H1 (cell line): ENCODE data around the gene MAP6. TPM values are rescaled to one million over a fixed set of nuclear protein-coding genes. Genes with fewer than 3 reads are reported as not detected.

Experiments
- CTCF ChIA-PET: fragments of 300-600 bp; sonication (Branson Sonifier 250); formaldehyde crosslinking; loops from one replicate; lab custom pipeline; 2021; ENCODE audit not compliant: partially characterized antibody; lab: Charles Lee
- POLR2A ChIA-PET: fragments of 300-600 bp; sonication (Branson Sonifier 250); formaldehyde crosslinking; loops from one replicate; lab custom pipeline; 2021; ENCODE audit warnings: inconsistent platforms; ENCODE audit not compliant: partially characterized antibody; lab: Charles Lee
- DNase-seq, 2 experiments: peaks; one replicate each; pipeline versions ENCODE4 v3.0.0 to v3.0.0-alpha.2; 2010 to 2022; ENCODE audit warnings: low spot score in 2 of 2, low read depth in 1 of 2, mixed read lengths in 1 of 2
- FAIRE-seq: peaks from 2 replicates; lab custom pipeline; 2011; peaks lifted over from hg19 to GRCh38; lab: Jason Lieb, UNC
- H2AFZ ChIP-seq: 2 replicates; pipeline ENCODE4 v1.8.1; 2012; ENCODE audit warnings: low read length, inconsistent platforms
- H2AK5ac ChIP-seq: 2 replicates; pipeline ENCODE4 v1.6.1; 2013; ENCODE audit warnings: low read depth, low read length
- H2BK120ac ChIP-seq: replicated peaks from 2 replicates; pipeline ENCODE3; 2013; ENCODE audit warnings: low read depth, low read length, inconsistent platforms
- H2BK12ac ChIP-seq: 2 replicates; pipeline ENCODE4 v1.6.1; 2013; ENCODE audit warnings: low read depth, low read length
- H2BK15ac ChIP-seq: 2 replicates; pipeline ENCODE4 v1.6.1; 2013; ENCODE audit warnings: low read length
- H2BK20ac ChIP-seq: 2 replicates; pipeline ENCODE4 v1.6.1; 2013; ENCODE audit warnings: low read length
- H2BK5ac ChIP-seq: 2 replicates; pipeline ENCODE4 v1.6.1; 2013; ENCODE audit warnings: low read depth, low read length
- H3K14ac ChIP-seq: 2 replicates; pipeline ENCODE4 v1.6.1; 2013; ENCODE audit warnings: inconsistent platforms; ENCODE audit not compliant: insufficient read length
- H3K18ac ChIP-seq: 2 replicates; pipeline ENCODE4 v1.6.1; 2013; ENCODE audit warnings: low read length; ENCODE audit errors: extremely low read depth
- H3K23ac ChIP-seq: 2 replicates; pipeline ENCODE4 v1.6.1; 2013; ENCODE audit warnings: inconsistent platforms; ENCODE audit not compliant: insufficient read length
- H3K23me2 ChIP-seq: 2 replicates; pipeline ENCODE4 v1.6.1; 2013; ENCODE audit warnings: low read depth, low read length
- H3K27ac ChIP-seq: 2 replicates; pipeline ENCODE4 v1.6.1; 2011; ENCODE audit warnings: low read depth, low read length, inconsistent platforms
- H3K27me3 ChIP-seq, 4 experiments: replicated peaks in 1 of 4; 1 replicate in 1 of 4; 2 replicates in 3 of 4; pipeline versions ENCODE4 v1.6.1 to v1.8.1; 2011 to 2013; ENCODE audit warnings: low read length in 3 of 4, mild to moderate bottlenecking in 3 of 4, inconsistent platforms in 2 of 4, mixed read lengths in 2 of 4, moderate library complexity in 1 of 4; ENCODE audit not compliant: control insufficient read depth in 3 of 4, insufficient read depth in 3 of 4; ENCODE audit errors: extremely low read depth in 1 of 4
- H3K36me3 ChIP-seq, 4 experiments: 2 replicates each; pipeline versions ENCODE4 v1.6.1 to v1.8.1; 2011 to 2013; ENCODE audit warnings: mild to moderate bottlenecking in 4 of 4, low read length in 3 of 4, moderate library complexity in 2 of 4, control low read depth in 1 of 4, inconsistent platforms in 1 of 4; ENCODE audit not compliant: insufficient read depth in 4 of 4, control insufficient read depth in 2 of 4
- H3K4ac ChIP-seq: replicated peaks from 2 replicates; pipeline ENCODE3; 2013; ENCODE audit warnings: low read length, low read depth, mixed read lengths, inconsistent platforms; ENCODE audit not compliant: insufficient read length
- H3K4me1 ChIP-seq, 4 experiments: replicated peaks in 1 of 4; 1 replicate in 1 of 4; 2 replicates in 3 of 4; pipeline versions ENCODE4 v1.6.1 to v1.8.1; 2011 to 2013; ENCODE audit warnings: low read length in 3 of 4, inconsistent platforms in 2 of 4, mixed read lengths in 1 of 4; ENCODE audit not compliant: insufficient read depth in 4 of 4, control insufficient read depth in 3 of 4
- H3K4me2 ChIP-seq, 2 experiments: 2 replicates each; pipeline versions ENCODE4 v1.6.1 to v1.8.1; 2011 to 2013; ENCODE audit warnings: low read depth in 2 of 2, low read length in 2 of 2, control low read depth in 1 of 2, inconsistent platforms in 1 of 2, mild to moderate bottlenecking in 1 of 2; ENCODE audit not compliant: insufficient read depth in 1 of 2
- H3K4me3 ChIP-seq, 4 experiments: fragments of 200-600, 300-600 bp in 1 of 4; sonication (generic), shearing (Covaris generic), sonication (Bioruptor Twin) in 1 of 4; 2 replicates each; pipeline versions ENCODE4 v1.5.1 to v1.8.1; 2011 to 2016; ENCODE audit warnings: low read length in 4 of 4, low read depth in 3 of 4, control low read depth in 2 of 4, inconsistent platforms in 2 of 4, mild to moderate bottlenecking in 2 of 4, mixed read lengths in 1 of 4, moderate library complexity in 1 of 4; ENCODE audit not compliant: insufficient read depth in 2 of 4; ENCODE audit errors: extremely low read depth in 1 of 4
- H3K56ac ChIP-seq: replicated peaks from 2 replicates; pipeline ENCODE3; 2013; ENCODE audit warnings: low read depth, mild to moderate bottlenecking, mixed read lengths, low read length, inconsistent platforms; ENCODE audit not compliant: insufficient read length
- H3K79me1 ChIP-seq: 2 replicates; pipeline ENCODE4 v1.6.1; 2013; ENCODE audit warnings: low read depth, low read length, control low read depth
- H3K79me2 ChIP-seq, 2 experiments: 2 replicates each; pipeline versions ENCODE4 v1.6.1 to v1.8.1; 2012 to 2013; ENCODE audit warnings: low read length in 2 of 2, mild to moderate bottlenecking in 2 of 2, inconsistent platforms in 1 of 2; ENCODE audit not compliant: insufficient read depth in 2 of 2, control insufficient read depth in 1 of 2
- H3K9ac ChIP-seq, 4 experiments: replicated peaks in 1 of 4; 1 replicate in 1 of 4; 2 replicates in 3 of 4; pipeline versions ENCODE4 v1.6.1 to v1.8.1; 2011 to 2013; ENCODE audit warnings: low read depth in 3 of 4, low read length in 3 of 4, control low read depth in 2 of 4, mild to moderate bottlenecking in 2 of 4, moderate library complexity in 2 of 4, inconsistent platforms in 1 of 4; ENCODE audit errors: extremely low read depth in 1 of 4
- H3K9me3 ChIP-seq, 2 experiments: 2 replicates each; pipeline versions ENCODE4 v1.6.1 to v1.8.1; 2012 to 2013; ENCODE audit warnings: mild to moderate bottlenecking in 2 of 2, moderate library complexity in 2 of 2, control low read depth in 1 of 2, inconsistent platforms in 1 of 2, low read depth in 1 of 2, low read length in 1 of 2, mixed read lengths in 1 of 2; ENCODE audit not compliant: insufficient read depth in 2 of 2
- H4K20me1 ChIP-seq, 2 experiments: replicated peaks in 1 of 2; 2 replicates each; pipeline versions ENCODE3 to v1.8.1; 2011 to 2013; ENCODE audit warnings: inconsistent platforms in 2 of 2, low read length in 2 of 2, mild to moderate bottlenecking in 1 of 2; ENCODE audit not compliant: insufficient read depth in 2 of 2, control insufficient read depth in 1 of 2
- H4K5ac ChIP-seq: 2 replicates; pipeline ENCODE4 v1.6.1; 2013; ENCODE audit warnings: low read length, low read depth, mixed read lengths, inconsistent platforms; ENCODE audit not compliant: insufficient read length
- H4K8ac ChIP-seq: 2 replicates; pipeline ENCODE4 v1.8.0; 2013; ENCODE audit warnings: mild to moderate bottlenecking, moderate library complexity, low read length, inconsistent platforms; ENCODE audit not compliant: insufficient read depth; ENCODE audit errors: extremely low read depth
- H4K91ac ChIP-seq: replicated peaks from 2 replicates; pipeline ENCODE3; 2013; ENCODE audit warnings: low read length, mixed read lengths, inconsistent platforms; ENCODE audit not compliant: insufficient read length
- CHD1 ChIP-seq: IDR thresholded peaks from 2 replicates; pipeline ENCODE4 v1.6.1; 2012; ENCODE audit warnings: low read depth, low read length, improper control_type of control experiment
- CTBP2 ChIP-seq: IDR thresholded peaks from 2 replicates; pipeline ENCODE4 v1.7.0; 2011; ENCODE audit warnings: borderline replicate concordance, mild to moderate bottlenecking, moderate library complexity, mixed read lengths, low read length; ENCODE audit not compliant: insufficient read depth, insufficient read length
- E2F6 ChIP-seq: IDR thresholded peaks from 2 replicates; pipeline ENCODE4 v1.6.1; 2012; ENCODE audit warnings: inconsistent platforms
- GABPA ChIP-seq: IDR thresholded peaks from 2 replicates; pipeline ENCODE4 v1.6.1; 2011; ENCODE audit warnings: mild to moderate bottlenecking, low read length, moderate library complexity, borderline replicate concordance; ENCODE audit not compliant: insufficient read depth
- GTF2F1 ChIP-seq: IDR thresholded peaks from 2 replicates; pipeline ENCODE4 v1.6.1; 2012; ENCODE audit warnings: low read depth, low read length, improper control_type of control experiment, borderline replicate concordance
- POU5F1 ChIP-seq: IDR thresholded peaks from 2 replicates; pipeline ENCODE4 v1.6.1; 2011; ENCODE audit warnings: low read depth, mild to moderate bottlenecking, low read length, moderate library complexity
- SP1 ChIP-seq: IDR thresholded peaks from 2 replicates; pipeline ENCODE4 v1.6.1; 2011; ENCODE audit warnings: low read depth, low read length
- TBP ChIP-seq: IDR thresholded peaks from 2 replicates; pipeline ENCODE4 v1.6.1; 2011; ENCODE audit warnings: low read depth, low read length, improper control_type of control experiment
- USF2 ChIP-seq: IDR thresholded peaks from 2 replicates; pipeline ENCODE4 v1.6.1; 2011; ENCODE audit warnings: low read length, improper control_type of control experiment
- WGBS, 2 experiments: shearing (Covaris generic) in 1 of 2; methylation state at CpG; one replicate each; pipeline versions ENCODE4 v1.1.6 to v1.1.7; 2013 to 2015; ENCODE audit warnings: low lambda C conversion rate in 2 of 2, mixed read lengths in 2 of 2, inconsistent platforms in 1 of 2, low coverage in 1 of 2, missing lambda C conversion rate in 1 of 2; ENCODE audit not compliant: insufficient replicate concordance in 2 of 2, insufficient coverage in 1 of 2, insufficient read length in 1 of 2; ENCODE audit errors: extremely low coverage in 1 of 2, missing lambda C conversion rate in 1 of 2; 5-methylcytosine and 5-hydroxymethylcytosine counted together
- polyA plus RNA-seq, 7 experiments: library from polyadenylated mRNA; depleted of rRNA in 3 of 7; stranded (reverse) in 5 of 7; unstranded in 2 of 7; fragments of >200 nt in 5 of 7; fragments of 200-250 nt in 2 of 7; gene quantifications; 1 replicate in 5 of 7; 2 replicates in 1 of 7; 4 replicates in 1 of 7; pipeline versions ENCODE4 v1.2.1 to v1.2.3, GENCODE V29; 2011 to 2013; ENCODE audit warnings: missing spikeins in 2 of 7, mixed read lengths in 2 of 7
- total RNA-seq: library from RNA; stranded (reverse); fragmentation: NEBNext Ultra II Directional; extraction: Animal tissue kit (Norgen Biotek cat#: 25700); gene quantifications from 2 replicates; pipeline ENCODE4 v1.2.1, GENCODE V29; 2021
- TF ChIP-seq, protein P1 (sequence below): IDR thresholded peaks from 2 replicates; pipeline ENCODE4 v1.6.1; 2011; ENCODE audit warnings: low read depth, mild to moderate bottlenecking, low read length; ENCODE audit not compliant: insufficient read depth

Gene MAP6
- total and polyA plus RNA-seq, 2 of the 8 experiments (the other 6 are each of a cell fraction or from before 2014, with no cell fraction given) = 0.54 to 0.89 TPM

GRCh38 chr11:75715688-75716087 lies 46.9 kb upstream of the MAP6 start:
- Histone ChIP-seq H3K9me3 (no peaks in the 10 kb centered on the region), H2AK5ac (no peak overlapping the region), H2BK12ac (no peak overlapping the region), H4K8ac (no peak overlapping the region), H3K79me1 (no peaks in the 10 kb centered on the region), H2BK120ac (no peak overlapping the region), H3K56ac (no peak overlapping the region), H3K23ac (no peak overlapping the region), H2BK5ac (no peak overlapping the region), H3K27me3 (peaks cover 0 to 11% (median 4%) of the 10 kb centered on the region in 4 experiments; a peak in 4 of 7 replicates), H3K9ac (no peak overlapping the region), H3K4me3 (no peak overlapping the region), H3K4me2 (no peak overlapping the region), H4K5ac (no peak overlapping the region), H3K14ac (no peak overlapping the region), H2BK15ac (no peak overlapping the region), H4K91ac (no peak overlapping the region), H3K4me1 (peaks cover 0 to 3% (median 0%) of the 10 kb centered on the region in 4 experiments; a peak in 2 of 7 replicates), H2BK20ac (no peak overlapping the region), H3K4ac (no peak overlapping the region), H3K36me3 (no peaks in the 10 kb centered on the region), H3K23me2 (no peaks in the 10 kb centered on the region), H3K27ac (no peak overlapping the region), H2AFZ (no peak overlapping the region), H3K79me2 (no peaks in the 10 kb centered on the region), H3K18ac (no peak overlapping the region), H4K20me1 (peaks cover 0 to 2% of the 10 kb centered on the region in 2 experiments)
- TF ChIP-seq E2F6 (no peak), CTBP2 (no peak), SP1 (no peak), TBP (no peak), POU5F1 (no peak), USF2 (no peak), CHD1 (no peak), GABPA (no peak), GTF2F1 (no peak)
- TF ChIP-seq, protein P1, sequence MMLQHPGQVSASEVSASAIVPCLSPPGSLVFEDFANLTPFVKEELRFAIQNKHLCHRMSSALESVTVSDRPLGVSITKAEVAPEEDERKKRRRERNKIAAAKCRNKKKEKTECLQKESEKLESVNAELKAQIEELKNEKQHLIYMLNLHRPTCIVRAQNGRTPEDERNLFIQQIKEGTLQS = no peak
- ChIA-PET CTCF (interaction anchor here (1.5 kb wide), 2 partner anchors 10 to 38 kb away, joined by 3 to 6 read pairs; no protein-coding TSS in a partner anchor), POLR2A (no interaction called here)
- no peak for FAIRE-seq
- no peak for DNase-seq
- 80% methylated on average over 1 of the region's 2 CpGs; no CpG with 5 or more reads in 1 of the 2 experiments for WGBS, 2 experiments
